K562 (cell line): ENCODE results near the gene PEX3. TPM values are rescaled to one million over a fixed set of nuclear protein-coding genes. Genes with fewer than 3 reads are reported as not detected.

Experiments used
- ATAC-seq: fragments of 200-7000 bp; cut with Tn5 transposase; 3 replicates; pipeline ENCODE4 v1.9.1; 2020; ENCODE audit warnings: moderate library complexity
- BruUV-seq: library from RNA; stranded (reverse); fragments of 400-500 nt; replicated peaks from 2 replicates; lab custom pipeline; 2021; lab: Mats Ljungman, UMichigan
- CTCF ChIA-PET: fragments of 300-600 bp; formaldehyde crosslinking; extraction: SDS; loops from one replicate; lab custom pipeline; 2021; ENCODE audit warnings: low intra/inter-chr PET ratio; lab: Yijun Ruan, JAX
- POLR2A ChIA-PET: fragments of 300-600, 350-650 bp; sonication (Branson Sonifier 250); formaldehyde crosslinking; extraction: SDS; loops from one replicate; lab custom pipeline; 2021; ENCODE audit warnings: antibody characterized with exemption, inconsistent platforms; lab: Yijun Ruan, JAX
- DNase-seq, 4 experiments: peaks; one replicate each; pipeline versions ENCODE4 v3.0.0 to v3.0.0-alpha.2; 2011 to 2018; ENCODE audit warnings: low spot score in 3 of 4, mixed read lengths in 3 of 4; ENCODE audit errors: extremely low read depth in 1 of 4
- FAIRE-seq: peaks from 2 replicates; lab custom pipeline; 2011; peaks lifted over from hg19 to GRCh38; lab: Jason Lieb, UNC
- H2AFZ ChIP-seq: 2 replicates; pipeline ENCODE4 v1.6.0; 2011; ENCODE audit warnings: low read depth, low read length, control low read depth, inconsistent platforms
- H3K27ac ChIP-seq: fragments of 200-600 bp; 3 replicates; pipeline ENCODE4 v1.8.0; 2011; ENCODE audit warnings: low read depth, mild to moderate bottlenecking, control low read depth, inconsistent platforms, low read length, moderate library complexity, mixed read lengths; ENCODE audit errors: extremely low read depth
- H3K27me3 ChIP-seq, 2 experiments: fragments of 300-600 bp in 1 of 2; 2 replicates in 1 of 2; 3 replicates in 1 of 2; pipeline versions ENCODE4 v1.6.0 to v1.8.0; 2011; ENCODE audit warnings: inconsistent platforms in 2 of 2, low read length in 2 of 2, mild to moderate bottlenecking in 1 of 2, mixed read lengths in 1 of 2, moderate library complexity in 1 of 2; ENCODE audit not compliant: control insufficient read depth in 2 of 2, insufficient read depth in 2 of 2
- H3K36me3 ChIP-seq: fragments of 300-600 bp; 3 replicates; pipeline ENCODE4 v1.8.0; 2011; ENCODE audit warnings: mild to moderate bottlenecking, low read length, inconsistent platforms; ENCODE audit not compliant: control insufficient read depth, insufficient read depth
- H3K4me1 ChIP-seq, 2 experiments: fragments of 200-600 bp in 1 of 2; replicated peaks in 1 of 2; 2 replicates in 1 of 2; 3 replicates in 1 of 2; pipeline versions ENCODE4 v1.5.1 to v1.8.0; 2011; ENCODE audit warnings: inconsistent platforms in 2 of 2, low read length in 2 of 2, mild to moderate bottlenecking in 1 of 2, mixed read lengths in 1 of 2, moderate library complexity in 1 of 2; ENCODE audit not compliant: control insufficient read depth in 2 of 2, insufficient read depth in 2 of 2
- H3K4me2 ChIP-seq: 2 replicates; pipeline ENCODE4 v1.6.1; 2011; ENCODE audit warnings: low read length, control low read depth, inconsistent platforms, mixed read lengths; ENCODE audit not compliant: insufficient read depth
- H3K4me3 ChIP-seq: fragments of 200-600 bp; sonication (generic), shearing (Covaris generic); 2 replicates; pipeline ENCODE4 v1.5.1; 2016; ENCODE audit warnings: control low read depth, inconsistent platforms
- H3K79me2 ChIP-seq: fragments of 200-600 bp; 3 replicates; pipeline ENCODE4 v1.8.0; 2011; ENCODE audit warnings: low read length, inconsistent platforms; ENCODE audit not compliant: control insufficient read depth, insufficient read depth
- H3K9ac ChIP-seq, 2 experiments: 2 replicates each; pipeline versions ENCODE4 v1.6.0 to v1.6.1; 2011; ENCODE audit warnings: low read depth in 2 of 2, low read length in 2 of 2, control low read depth in 1 of 2, inconsistent platforms in 1 of 2, mild to moderate bottlenecking in 1 of 2, mixed read lengths in 1 of 2; ENCODE audit not compliant: insufficient read depth in 1 of 2
- H3K9me1 ChIP-seq: one replicate; pipeline ENCODE4 v1.6.0; 2011; ENCODE audit warnings: inconsistent platforms, mild to moderate bottlenecking, low read length, moderate library complexity; ENCODE audit not compliant: control insufficient read depth, insufficient read depth
- H3K9me3 ChIP-seq: replicated peaks from 2 replicates; pipeline ENCODE4 v1.5.1; 2011; ENCODE audit warnings: low read depth, low read length, inconsistent platforms; ENCODE audit not compliant: control insufficient read depth, insufficient read depth
- H4K20me1 ChIP-seq: replicated peaks from 2 replicates; pipeline ENCODE4 v1.6.1; 2011; ENCODE audit warnings: low read length, inconsistent platforms, mixed read lengths; ENCODE audit not compliant: control insufficient read depth, insufficient read depth
- CEBPB ChIP-seq: fragments of 450-650 bp; IDR thresholded peaks from 2 replicates; pipeline ENCODE4 v1.6.1; 2016; ENCODE audit warnings: missing genetic modification characterization, missing compliant biosample characterization
- CEBPG ChIP-seq, 3 experiments: fragments of 200-800 bp in 1 of 3; sonication (Bioruptor generic) in 1 of 3; sonication (generic) in 1 of 3; formaldehyde crosslinking in 1 of 3; IDR thresholded peaks in 2 of 3; conservative IDR thresholded peaks in 1 of 3; 2 replicates each; pipeline versions ENCODE4 v1.6.1 to v1.8.0; 2016 to 2022; ENCODE audit warnings: missing compliant biosample characterization in 2 of 3, missing genetic modification characterization in 2 of 3, mild to moderate bottlenecking in 1 of 3, missing genetic modification reagents in 1 of 3
- IRF2 ChIP-seq: sonication (generic); formaldehyde crosslinking; IDR thresholded peaks from 2 replicates; pipeline ENCODE4 v1.8.1; 2022; ENCODE audit warnings: mild to moderate bottlenecking, missing genetic modification reagents
- RBM15 ChIP-seq: fragments of 200-400 bp; formaldehyde crosslinking; IDR thresholded peaks from 2 replicates; pipeline ENCODE4 v1.6.1; 2018; ENCODE audit warnings: mild to moderate bottlenecking, low read length, moderate library complexity; ENCODE audit not compliant: insufficient read depth
- TAF15 ChIP-seq: fragments of 200-400 bp; formaldehyde crosslinking; IDR thresholded peaks from 2 replicates; pipeline ENCODE4 v1.6.1; 2017; ENCODE audit warnings: mild to moderate bottlenecking, low read depth, low read length, moderate library complexity
- ZNF124 ChIP-seq: sonication (generic); formaldehyde crosslinking; IDR thresholded peaks from 2 replicates; pipeline ENCODE4 v1.8.1; 2022; ENCODE audit warnings: missing genetic modification reagents
- ZNF24 ChIP-seq: fragments of 450-650 bp; IDR thresholded peaks from 2 replicates; pipeline ENCODE4 v1.6.1; 2016
- ZNF253 ChIP-seq: fragments of 250-450 bp; sonication (Bioruptor Pico); conservative IDR thresholded peaks from 2 replicates; pipeline ENCODE4 v1.6.1; 2021; ENCODE audit warnings: mild to moderate bottlenecking
- WGBS: fragments of 100-300 bp; shearing (Covaris generic); methylation state at CpG from one replicate; pipeline ENCODE4 v1.1.6; 2016; ENCODE audit warnings: low coverage, mixed read lengths; ENCODE audit not compliant: insufficient coverage; ENCODE audit errors: missing lambda C conversion rate; 5-methylcytosine and 5-hydroxymethylcytosine counted together
- in situ Hi-C: fragments of 300-500 bp; cut with MboI; formaldehyde crosslinking; loops from 4 replicates; pipeline ENCODE4 v1.15.0; 2018; ENCODE audit warnings: inconsistent platforms, mixed read lengths
- intact Hi-C: fragments of 100-400 bp; cut with micrococcal nuclease; formaldehyde crosslinking; loops from 2 replicates; pipeline ENCODE4 v1.14.2; 2022
- polyA plus RNA-seq, 8 experiments: library from polyadenylated mRNA; depleted of rRNA in 4 of 8; stranded (reverse) in 5 of 8; unstranded in 3 of 8; fragments of >200 nt; fragmentation: Nextera tagmentation in 2 of 8; fragmentation: Illumina TruSeq in 1 of 8; extraction: Ambion mirVana in 2 of 8; extraction: Trizol in 1 of 8; gene quantifications; 2 replicates each; pipeline versions ENCODE4 v1.2.1 to v1.2.3, GENCODE V29; 2011 to 2014; ENCODE audit warnings: inconsistent platforms in 1 of 8, missing spikeins in 1 of 8
- total RNA-seq, 7 experiments: library from RNA; depleted of rRNA in 6 of 7; stranded (reverse); fragments of >200 nt in 6 of 7; fragmentation: Illumina TruSeq in 2 of 7; extraction: Trizol in 2 of 7; gene quantifications; 2 replicates each; pipeline versions ENCODE4 v1.2.1 to v1.2.3, GENCODE V29; 2011 to 2021; ENCODE audit warnings: low replicate concordance in 1 of 7

PEX3 gene
- total and polyA plus RNA-seq, 9 of the 15 experiments (the other 6 are each of a cell fraction or from before 2014, with no cell fraction given): 17.3 to 69.6 (median 32.7) TPM

DNA sequence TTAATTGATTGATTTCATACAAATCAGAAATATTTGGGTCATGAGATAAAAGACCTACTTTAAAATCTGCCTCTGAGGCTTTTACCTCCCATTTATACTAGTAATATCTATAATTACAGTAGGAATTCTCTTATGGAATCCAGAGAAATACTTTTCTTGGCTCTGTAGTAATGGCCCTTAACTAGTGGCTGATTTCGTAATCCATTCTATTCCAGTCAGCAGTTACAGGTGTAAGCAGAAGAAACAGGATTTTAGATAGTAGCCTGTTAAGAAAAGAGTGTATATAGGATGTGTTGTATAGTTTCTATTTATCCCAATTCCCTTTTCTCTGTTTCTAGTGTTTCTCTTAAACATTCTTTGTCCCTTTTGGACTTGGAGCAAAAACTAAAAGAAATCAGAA lies 21.2 kb downstream of the PEX3 start:
- TF ChIP-seq ZNF124 (CRISPR knock-in tag) (no peak), ZNF24 (no peak), CEBPG (CRISPR knock-in tag; IDR thresholded peaks at IDR 0.05) (no peak), CEBPG (tag; conservative IDR thresholded peaks at IDR 0.05 in 1 of 2, IDR thresholded peaks at IDR 0.05 in 1 of 2) (0 out of 4 replicates have a peak, but pooled peaks have one; percentile 16 to 34), ZNF253 (no peak), IRF2 (CRISPR knock-in tag) (no peak), CEBPB (tag) (peak; percentile 72)
- CTCF ChIA-PET: no interaction called here
- no peak for ATAC-seq
- WGBS: 96% methylated on average over 1 of the region's 1 CpG
- in situ Hi-C loops: no loop called here
- Histone ChIP-seq H2AFZ (no peak overlapping the region), H3K4me3 (no peak overlapping the region), H3K9ac (no peak overlapping the region), H3K27ac (no peak overlapping the region), H3K4me1 (no peaks in the 10 kb centered on the region), H3K36me3 (no peaks in the 10 kb centered on the region; the same call in 2 of the 3 replicates), H3K9me3 (no peaks in the 10 kb centered on the region), H3K27me3 (no peaks in the 10 kb centered on the region), H3K4me2 (no peak overlapping the region), H4K20me1 (no peaks in the 10 kb centered on the region), H3K79me2 (no peaks in the 10 kb centered on the region), H3K9me1 (no peaks in the 10 kb centered on the region)
- DNase-seq: no peak
- intact Hi-C loops: no loop called here
- POLR2A ChIA-PET: interaction anchor here (0.9 kb wide), 1 partner anchor 13 kb away, joined by 3 read pairs; no protein-coding TSS in a partner anchor
- no TSS peak for BruUV-seq
- no peak for FAIRE-seq

DNA sequence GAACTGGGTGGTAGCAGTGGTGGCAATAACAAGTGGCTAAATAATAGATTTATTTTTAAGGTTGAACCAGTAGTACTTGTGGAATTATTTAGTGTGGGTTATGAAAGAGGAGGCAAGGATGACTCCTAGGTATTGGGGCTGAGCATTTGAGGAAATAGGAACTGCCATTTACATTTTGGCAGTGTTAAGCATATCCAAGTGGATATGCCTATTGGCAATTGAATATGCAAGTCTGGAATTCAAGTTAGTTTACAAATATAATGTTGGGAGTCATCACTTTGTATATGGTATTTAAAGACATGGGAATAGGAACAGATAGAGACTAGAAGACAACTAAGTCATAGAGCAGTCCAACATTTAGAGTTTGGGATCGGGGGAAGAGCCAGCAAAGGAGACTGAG lies 25.9 kb downstream of the PEX3 start:
- Histone ChIP-seq H4K20me1 (no peaks in the 10 kb centered on the region), H3K4me2 (no peak overlapping the region), H3K4me1 (no peaks in the 10 kb centered on the region), H3K79me2 (no peaks in the 10 kb centered on the region), H3K9me1 (no peaks in the 10 kb centered on the region), H3K36me3 (peaks cover 5% of the 10 kb centered on the region; the same call in 2 of the 3 replicates), H3K27me3 (no peaks in the 10 kb centered on the region), H3K4me3 (no peak overlapping the region), H3K9me3 (no peaks in the 10 kb centered on the region), H3K27ac (no peak overlapping the region), H2AFZ (no peak overlapping the region), H3K9ac (no peak overlapping the region)
- intact Hi-C loops: no loop called here
- in situ Hi-C loops: no loop called here
- no peak for ATAC-seq
- POLR2A ChIA-PET: interaction anchor here (0.7 kb wide), 1 partner anchor 51 kb away, joined by 3 read pairs; no protein-coding TSS in a partner anchor
- DNase-seq: no peak
- 89% methylated on average over 1 of the region's 1 CpG for WGBS
- no peak for FAIRE-seq
- CTCF ChIA-PET: no interaction called here
- no TSS peak for BruUV-seq
- TF ChIP-seq TAF15 (no peak), RBM15 (no peak)
